ENCODE data around the gene VPS13D.

DNA sequence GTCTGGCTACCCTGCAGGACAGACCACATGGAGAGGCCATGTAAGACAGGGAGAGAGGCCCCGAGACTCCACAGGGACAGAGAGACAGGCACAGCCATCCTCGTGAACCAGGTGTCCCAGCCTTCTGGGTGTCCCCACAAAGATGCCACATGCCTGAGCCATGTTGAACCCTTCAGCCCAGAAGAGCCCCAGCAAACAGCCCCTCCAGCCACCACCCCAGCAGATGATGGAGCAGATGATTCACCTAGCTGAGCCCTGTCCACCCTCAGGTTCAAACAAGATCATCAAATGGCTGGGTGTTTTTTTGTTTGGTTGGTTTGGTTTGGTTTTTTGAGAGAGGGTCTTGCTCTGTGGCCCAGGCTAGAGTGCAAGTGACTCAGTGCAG lies 309.5 kb downstream of the VPS13D start:
- TF ChIP-seq, protein P1, sequence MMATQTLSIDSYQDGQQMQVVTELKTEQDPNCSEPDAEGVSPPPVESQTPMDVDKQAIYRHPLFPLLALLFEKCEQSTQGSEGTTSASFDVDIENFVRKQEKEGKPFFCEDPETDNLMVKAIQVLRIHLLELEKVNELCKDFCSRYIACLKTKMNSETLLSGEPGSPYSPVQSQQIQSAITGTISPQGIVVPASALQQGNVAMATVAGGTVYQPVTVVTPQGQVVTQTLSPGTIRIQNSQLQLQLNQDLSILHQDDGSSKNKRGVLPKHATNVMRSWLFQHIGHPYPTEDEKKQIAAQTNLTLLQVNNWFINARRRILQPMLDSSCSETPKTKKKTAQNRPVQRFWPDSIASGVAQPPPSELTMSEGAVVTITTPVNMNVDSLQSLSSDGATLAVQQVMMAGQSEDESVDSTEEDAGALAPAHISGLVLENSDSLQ (IDR thresholded peaks at IDR 0.05), result no peak
- TF ChIP-seq SUZ12 (IDR thresholded peaks at IDR 0.05) (no peak), ARNT (IDR thresholded peaks at IDR 0.05) (no peak), FOXA1 (IDR thresholded peaks at IDR 0.05) (no peak), NFRKB (IDR thresholded peaks at IDR 0.05) (no peak), FOXK2 (IDR thresholded peaks at IDR 0.05) (no peak), L3MBTL2 (conservative IDR thresholded peaks at IDR 0.05) (no peak), SP1 (IDR thresholded peaks at IDR 0.05) (no peak)
